Common myeloid progenitor, CD34-positive (primary cell): ENCODE results near the gene KIFAP3.
A peak's percentile ranks its signal among the peaks of the same experiment; 100 is the strongest.
"Not testable (repeated sequence)": the region's sequence is repeated elsewhere in the genome, so short reads cannot be mapped to it uniquely, and the experiment has no call there.

Source experiments
- CTCF ChIA-PET: fragments of 350-600 bp; sonication (Branson Sonifier 250); formaldehyde crosslinking; loops from one replicate; lab custom pipeline; 2021; ENCODE audit warnings: antibody characterized with exemption; lab: Charles Lee
- POLR2A ChIA-PET: fragments of 350-600 bp; sonication (Branson Sonifier 250); formaldehyde crosslinking; loops from one replicate; lab custom pipeline; 2021; ENCODE audit warnings: antibody characterized with exemption; lab: Charles Lee
- DNase-seq, 3 donors: peaks; one replicate each; pipeline versions ENCODE4 v3.0.0 to v3.0.0-alpha.2; 2013
- H3K27ac ChIP-seq, 2 experiments: 1 replicate in 1 of 2; 2 replicates in 1 of 2; pipeline ENCODE4 v1.7.0; 2013; ENCODE audit warnings: inconsistent platforms in 2 of 2, low read length in 2 of 2, mild to moderate bottlenecking in 2 of 2, low read depth in 1 of 2, moderate library complexity in 1 of 2; ENCODE audit not compliant: severe bottlenecking in 2 of 2, insufficient read depth in 1 of 2, poor library complexity in 1 of 2
- H3K27me3 ChIP-seq, 5 experiments: replicated peaks in 2 of 5; 1 replicate in 3 of 5; 2 replicates in 2 of 5; pipeline versions ENCODE4 v1.6.1 to v1.7.0; 2013; ENCODE audit warnings: low read length in 4 of 5, mild to moderate bottlenecking in 2 of 5, moderate library complexity in 2 of 5, inconsistent platforms in 1 of 5; ENCODE audit not compliant: insufficient read depth in 5 of 5, control insufficient read depth in 4 of 5
- H3K36me3 ChIP-seq, 4 experiments: 1 replicate in 2 of 4; 2 replicates in 2 of 4; pipeline versions ENCODE4 v1.6.1 to v1.7.0; 2013; ENCODE audit warnings: low read length in 3 of 4, control low read depth in 1 of 4, mild to moderate bottlenecking in 1 of 4; ENCODE audit not compliant: control insufficient read depth in 4 of 4, insufficient read depth in 4 of 4
- H3K4me1 ChIP-seq, 4 experiments: 1 replicate in 3 of 4; 2 replicates in 1 of 4; pipeline versions ENCODE4 v1.6.1 to v1.7.1; 2013; ENCODE audit warnings: low read length in 3 of 4, mild to moderate bottlenecking in 3 of 4, control low read depth in 1 of 4, inconsistent platforms in 1 of 4, moderate library complexity in 1 of 4; ENCODE audit not compliant: control insufficient read depth in 4 of 4, insufficient read depth in 4 of 4; ENCODE audit errors: control extremely low read depth in 1 of 4
- H3K4me3 ChIP-seq, 7 experiments: 1 replicate in 4 of 7; 2 replicates in 3 of 7; pipeline versions ENCODE4 v1.5.1 to v1.7.0; 2013; ENCODE audit warnings: mild to moderate bottlenecking in 7 of 7, low read length in 6 of 7, moderate library complexity in 6 of 7, inconsistent platforms in 2 of 7, low read depth in 2 of 7, control low read depth in 1 of 7; ENCODE audit not compliant: insufficient read depth in 4 of 7, control insufficient read depth in 1 of 7; ENCODE audit errors: extremely low read depth in 1 of 7
- H3K9me3 ChIP-seq, 5 experiments: 1 replicate in 4 of 5; 2 replicates in 1 of 5; pipeline versions ENCODE4 v1.6.1 to v1.7.1; 2013; ENCODE audit warnings: low read length in 4 of 5, mild to moderate bottlenecking in 2 of 5, inconsistent platforms in 1 of 5, low read depth in 1 of 5, moderate library complexity in 1 of 5; ENCODE audit not compliant: control insufficient read depth in 4 of 5, insufficient read depth in 2 of 5; ENCODE audit errors: control extremely low read depth in 1 of 5
- WGBS: methylation state at CpG from one replicate; pipeline ENCODE4 v1.1.5; 2013; ENCODE audit not compliant: insufficient coverage; 5-methylcytosine and 5-hydroxymethylcytosine counted together

KIFAP3 gene

DNA sequence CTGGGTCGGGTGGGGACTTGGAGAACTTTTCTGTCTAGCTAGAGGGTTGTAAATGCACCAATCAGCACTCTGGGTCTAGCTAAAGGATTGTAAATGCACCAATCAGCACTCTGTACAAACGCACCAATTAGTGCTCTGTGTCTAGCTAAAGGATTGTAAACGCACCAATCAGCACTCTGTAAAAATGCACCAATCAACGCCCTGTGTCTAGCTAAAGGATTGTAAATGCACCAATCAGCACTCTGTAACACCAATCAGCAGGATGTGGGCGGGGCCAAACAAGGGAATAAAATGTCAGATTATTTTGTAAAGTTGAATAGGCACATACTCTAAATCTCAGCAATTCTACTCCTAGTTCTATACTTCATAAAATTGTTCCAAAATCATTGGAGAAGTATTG lies 2.5 kb upstream of the KIFAP3 start:
- H3K36me3 ChIP-seq, POLR2A ChIA-PET, DNase-seq, H3K27ac ChIP-seq, H3K9me3 ChIP-seq, H3K27me3 ChIP-seq, H3K4me3 ChIP-seq: not testable (repeated sequence)
- CTCF ChIA-PET: interaction anchor here (1.1 kb wide), 1 partner anchor 9 kb away, joined by 3 read pairs; no protein-coding TSS in a partner anchor
- WGBS: 93% methylated on average over 4 of the region's 5 CpGs
- H3K4me1 ChIP-seq: peaks cover 4 to 21% (median 14%) of the 10 kb centered on the region in 4 experiments

DNA sequence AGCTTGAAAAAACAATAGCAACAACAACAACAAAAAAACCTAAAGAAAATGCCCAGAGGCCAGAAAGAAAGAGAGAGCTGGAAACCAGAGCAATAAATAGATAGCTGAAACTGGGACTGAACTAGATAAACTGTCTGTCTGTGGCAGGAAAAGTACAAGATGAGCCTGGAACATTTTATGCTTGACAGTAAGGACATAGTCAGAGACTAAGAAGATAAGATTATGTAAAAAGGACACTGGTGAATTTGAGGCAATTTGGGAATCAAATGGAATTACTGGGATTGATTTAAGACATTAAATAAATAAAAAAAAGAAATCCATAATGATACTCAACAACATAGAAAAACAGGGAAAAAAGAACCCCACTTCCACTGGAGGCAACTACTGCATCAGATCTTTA lies 1.7 kb upstream of the KIFAP3 start:
- DNase-seq: no peak
- POLR2A ChIA-PET: no interaction called here
- Histone ChIP-seq H3K4me3 (no peak overlapping the region), H3K27ac (no peak overlapping the region), H3K36me3 (peaks cover 0 to 4% (median 0%) of the 10 kb centered on the region in 4 experiments), H3K4me1 (peaks cover 4 to 21% (median 14%) of the 10 kb centered on the region in 4 experiments), H3K9me3 (peaks cover 0 to 11% (median 2%) of the 10 kb centered on the region in 5 experiments), H3K27me3 (no peaks in the 10 kb centered on the region)
- CTCF ChIA-PET: interaction anchor here (1.1 to 1.2 kb wide), 2 partner anchors 10 to 58 kb away, joined by 3 read pairs; no protein-coding TSS in a partner anchor

DNA sequence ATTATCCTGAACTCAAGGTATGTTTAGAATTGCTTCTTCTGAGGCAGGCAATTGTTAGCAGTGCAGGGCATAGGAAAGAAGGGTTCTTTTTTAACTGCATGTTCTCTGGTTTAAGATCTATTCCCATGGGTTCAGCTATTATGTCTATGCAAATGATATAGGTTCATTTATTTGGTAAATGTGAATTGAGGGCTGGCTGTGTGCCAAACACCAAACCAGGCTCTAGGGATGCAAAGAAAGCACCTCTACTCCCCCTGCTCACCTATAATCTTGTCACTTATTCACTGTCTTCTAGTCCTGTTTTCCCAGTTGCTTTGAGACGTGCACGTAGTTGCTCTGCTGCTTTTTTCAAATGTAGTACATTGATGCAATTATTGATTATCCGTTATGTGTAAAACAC lies 691 bp upstream of the KIFAP3 start:
- POLR2A ChIA-PET: no interaction called here
- no peak for DNase-seq
- H3K27me3 ChIP-seq: no peaks in the 10 kb centered on the region
- peaks cover 4 to 21% (median 14%) of the 10 kb centered on the region in 4 experiments for H3K4me1 ChIP-seq
- no CpG with 5 or more reads among the region's 3 CpGs for WGBS
- H3K36me3 ChIP-seq: peaks cover 0 to 4% (median 0%) of the 10 kb centered on the region in 4 experiments
- CTCF ChIA-PET: interaction anchor here (0.7 to 1.1 kb wide), 3 partner anchors 19 to 134 kb away, joined by 3 to 4 read pairs (median 3); no protein-coding TSS in a partner anchor
- peaks cover 0 to 14% (median 3%) of the 10 kb centered on the region in 5 experiments for H3K9me3 ChIP-seq
- peak overlapping the region in 1 of 2 experiments; percentile 89 for H3K27ac ChIP-seq
- peak overlapping the region in 6 of 7 experiments; percentile 62 to 97 (median 88) for H3K4me3 ChIP-seq

DNA sequence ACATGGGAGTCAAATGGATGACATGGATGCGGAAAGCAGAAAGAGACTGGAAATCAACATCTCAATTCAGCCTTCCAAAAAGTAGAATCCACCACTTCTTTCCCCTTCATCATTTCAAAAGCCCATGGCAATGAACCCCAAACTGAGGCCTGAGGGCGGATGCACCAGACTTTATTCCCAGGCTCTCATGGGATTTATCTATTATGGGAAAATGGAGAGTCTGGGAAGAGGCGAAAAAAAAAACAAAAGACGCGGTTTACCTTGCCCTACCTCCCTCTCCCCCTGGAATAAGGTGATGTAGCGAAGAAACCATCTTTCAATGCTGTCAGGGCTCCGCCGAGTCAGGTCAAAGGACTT lies 624 bp downstream of the KIFAP3 start:
- Histone ChIP-seq H3K27ac (peak overlapping the region; percentile 75 to 89), H3K27me3 (no peaks in the 10 kb centered on the region), H3K36me3 (peaks cover 0 to 4% (median 0%) of the 10 kb centered on the region in 4 experiments), H3K4me1 (peaks cover 4 to 26% (median 14%) of the 10 kb centered on the region in 4 experiments), H3K4me3 (peak overlapping the region; percentile 79 to 97 (median 89)), H3K9me3 (peaks cover 0 to 11% (median 3%) of the 10 kb centered on the region in 5 experiments)
- CTCF ChIA-PET: interaction anchor here (0.7 to 1.4 kb wide), 3 partner anchors 11 to 145 kb away, joined by 3 to 4 read pairs (median 3); no protein-coding TSS in a partner anchor
- DNase-seq: no peak
- WGBS: 15% methylated on average over 5 of the region's 8 CpGs
- POLR2A ChIA-PET: interaction anchor here (0.5 to 0.6 kb wide), 2 partner anchors 10 to 63 kb away, joined by 3 to 6 read pairs; no protein-coding TSS in a partner anchor

DNA sequence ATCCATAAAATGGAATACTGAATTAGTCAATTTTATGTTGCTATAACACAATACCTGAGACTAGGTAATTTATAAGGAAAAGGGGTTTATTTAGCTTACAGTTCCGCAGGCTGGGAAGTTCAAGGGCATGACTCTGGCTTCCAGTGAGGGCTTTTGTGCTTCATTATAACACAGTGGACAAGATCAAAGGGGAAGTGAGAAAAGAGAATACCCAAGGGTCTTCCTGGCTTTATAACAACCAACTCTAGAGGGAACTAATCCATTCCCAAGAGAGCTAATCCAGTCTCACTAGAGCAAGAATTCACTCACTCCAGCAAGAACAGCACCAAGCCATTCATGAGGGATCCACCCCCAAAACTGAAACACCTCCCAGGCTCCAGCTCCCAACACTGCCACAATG lies 3.1 kb downstream of the KIFAP3 start:
- Histone ChIP-seq H3K4me1 (peaks cover 8 to 42% (median 17%) of the 10 kb centered on the region in 4 experiments), H3K9me3 (peaks cover 0 to 5% (median 3%) of the 10 kb centered on the region in 5 experiments), H3K4me3 (no peak overlapping the region), H3K27me3 (no peaks in the 10 kb centered on the region), H3K36me3 (peaks cover 0 to 4% (median 0%) of the 10 kb centered on the region in 4 experiments), H3K27ac (no peak overlapping the region)
- CTCF ChIA-PET: interaction anchor here (1.0 kb wide), 1 partner anchor 19 kb away, joined by 3 read pairs; no protein-coding TSS in a partner anchor
- DNase-seq: no peak
- WGBS: 100% methylated on average over 1 of the region's 1 CpG
- POLR2A ChIA-PET: no interaction called here

DNA sequence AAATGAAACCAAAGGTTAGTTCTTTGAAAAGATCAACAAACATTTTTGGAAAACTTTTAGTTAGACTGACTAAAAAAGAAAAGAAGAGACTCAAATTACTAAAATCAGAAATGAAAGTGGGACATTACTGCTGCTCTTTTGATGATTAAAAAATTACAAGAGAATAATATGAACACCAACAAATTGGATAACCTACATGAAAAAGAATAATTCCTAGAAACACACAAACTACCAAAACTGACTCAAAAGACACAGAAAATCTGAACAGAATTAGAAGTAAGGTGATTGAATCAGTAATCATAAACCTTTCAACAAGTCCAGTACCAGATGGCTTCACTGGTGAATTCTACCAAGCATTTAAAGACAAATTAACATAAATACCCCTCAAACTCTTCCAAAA lies 5.6 kb downstream of the KIFAP3 start:
- H3K27ac ChIP-seq: peak overlapping the region; percentile 66 to 76
- ChIA-PET CTCF (interaction anchor here (1.2 kb wide), 1 partner anchor 32 kb away, joined by 3 read pairs; no protein-coding TSS in a partner anchor), POLR2A (no interaction called here)
- H3K9me3 ChIP-seq: peaks cover 0 to 5% (median 3%) of the 10 kb centered on the region in 5 experiments
- no peak for DNase-seq
- H3K27me3 ChIP-seq: no peaks in the 10 kb centered on the region
- H3K36me3 ChIP-seq: peaks cover 0 to 4% (median 0%) of the 10 kb centered on the region in 4 experiments
- H3K4me1 ChIP-seq: peaks cover 4 to 30% (median 9%) of the 10 kb centered on the region in 4 experiments
- peak overlapping the region in 4 of 7 experiments; percentile 11 to 74 (median 54) for H3K4me3 ChIP-seq

DNA sequence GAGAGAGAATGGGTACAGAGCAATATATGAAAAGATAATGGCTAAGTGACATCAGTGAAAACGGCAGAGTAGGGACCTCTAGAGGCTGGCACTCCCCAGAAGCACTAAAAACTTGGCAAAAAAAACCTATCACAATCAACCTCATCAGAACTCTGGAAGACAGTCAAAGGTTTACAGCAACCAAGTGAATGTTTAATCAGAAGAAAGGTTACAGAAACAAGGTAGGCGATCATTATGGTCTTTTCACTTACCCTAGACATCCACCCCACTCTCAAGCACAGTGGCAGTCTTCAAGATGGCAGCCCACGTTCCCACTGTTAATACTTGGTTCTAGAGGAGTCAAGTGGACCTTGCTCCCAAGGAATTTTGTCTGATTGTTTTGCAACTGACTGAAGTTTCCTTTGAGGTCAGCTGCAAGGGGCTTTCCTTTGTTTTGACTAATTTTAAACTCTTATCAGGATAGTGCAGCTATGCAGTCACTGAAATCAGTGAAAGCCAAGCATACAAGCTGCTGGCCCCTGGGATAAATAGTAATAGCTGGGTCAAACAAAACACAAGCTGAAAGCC lies 7.2 kb downstream of the KIFAP3 start:
- Histone ChIP-seq H3K4me1 (peaks cover 0 to 21% (median 4%) of the 10 kb centered on the region in 4 experiments), H3K9me3 (peaks cover 0 to 9% (median 3%) of the 10 kb centered on the region in 5 experiments), H3K27me3 (no peaks in the 10 kb centered on the region), H3K36me3 (peaks cover 0 to 4% (median 0%) of the 10 kb centered on the region in 4 experiments), H3K4me3 (peak overlapping the region in 4 of 7 experiments; percentile 12 to 74 (median 31)), H3K27ac (peak overlapping the region; percentile 66 to 76)
- POLR2A ChIA-PET: interaction anchor here (1.7 kb wide), 1 partner anchor 18 kb away, joined by 5 read pairs; no protein-coding TSS in a partner anchor
- WGBS: 38% methylated on average over 2 of the region's 3 CpGs
- peak; percentile 46 to 72 (median 48) for DNase-seq
- CTCF ChIA-PET: no interaction called here
